OCI-LY3 (cell line): Measurements from ENCODE around the gene SHROOM3.

Experiments
- CTCF ChIP-seq: fragments of 200-600, 300-600 bp; sonication (generic); IDR thresholded peaks from 2 replicates; pipeline ENCODE4 v1.5.1; 2014; ENCODE audit warnings: antibody characterized with exemption, low read length, low read depth
- EZH2phosphoT487 ChIP-seq: fragments of 200-600 bp; shearing (Covaris generic); IDR thresholded peaks from 2 replicates; pipeline ENCODE4 v1.6.1; 2018; ENCODE audit warnings: antibody characterized with exemption, mixed run types, low read depth

GRCh38 chr4:76622717-76623116, 187.7 kb downstream of the SHROOM3 start:
- TF ChIP-seq EZH2phosphoT487 (no peak), CTCF (no peak)
